B cell (primary cell): ENCODE results near the gene ALPL.

Source experiments
- CTCF ChIP-seq: fragments of 200-600 bp; IDR thresholded peaks from one replicate; pipeline ENCODE4 v1.8.0; 2022; ENCODE audit warnings: antibody characterized with exemption, mild to moderate bottlenecking
- EZH2 ChIP-seq: IDR thresholded peaks from 2 replicates; pipeline ENCODE4 v1.6.1; 2012; ENCODE audit warnings: borderline replicate concordance, low read depth, mild to moderate bottlenecking, moderate library complexity, low read length; ENCODE audit not compliant: insufficient read depth, poor library complexity, severe bottlenecking

DNA sequence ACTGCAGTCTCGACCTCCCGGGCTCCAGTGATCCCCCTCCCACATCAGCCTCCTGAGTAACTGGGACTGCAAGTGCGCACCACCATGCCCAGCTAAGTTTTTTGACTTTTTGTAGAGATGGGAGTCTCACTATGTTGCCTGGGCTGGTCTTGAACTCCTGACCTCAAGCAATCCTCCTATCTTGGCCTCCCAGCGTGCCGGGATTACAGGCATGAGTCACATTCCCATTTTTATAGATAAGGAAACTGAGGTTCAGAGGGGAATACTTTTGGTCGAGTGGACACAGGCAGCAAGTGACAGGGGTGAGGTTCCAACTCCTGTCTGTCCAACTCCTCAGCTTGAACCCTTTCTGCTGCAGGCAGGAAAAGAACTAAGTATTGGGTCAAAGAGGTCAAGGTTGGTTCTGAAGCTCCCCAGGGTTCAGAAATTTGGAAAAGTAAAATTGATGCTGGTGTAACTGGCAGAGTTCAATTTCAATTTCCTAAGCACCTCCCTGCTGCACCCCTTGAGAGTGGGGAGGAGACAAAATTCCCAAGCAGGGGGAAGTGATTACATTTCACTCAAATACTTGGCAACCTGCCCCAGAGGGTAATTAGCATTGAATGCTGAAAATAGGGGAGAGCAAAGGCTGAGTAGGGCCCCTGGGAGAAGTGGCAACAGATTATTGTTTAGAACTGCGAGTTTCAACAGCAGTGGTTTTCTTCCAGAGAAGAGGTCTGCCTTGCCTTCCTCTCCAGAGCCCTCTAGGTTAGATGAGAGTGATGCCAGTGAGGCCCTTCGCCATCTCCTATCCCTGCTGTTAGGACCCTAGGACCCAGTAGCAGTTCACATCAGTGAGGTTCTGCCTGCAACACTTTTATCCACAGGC is 17.5 kb upstream of the ALPL start:
- no peak for TF ChIP-seq CTCF
- no peak for TF ChIP-seq EZH2
